Activated CD4-positive, alpha-beta T cell treated with anti-CD3 and anti-CD28 coated beads, Interleukin-2, Interleukin-6, amounts not matched to agents 100 ng/mL and 50 ng/mL, durations not matched to agents 16 hours and 8 hours (primary cell): Measurements from ENCODE around the gene SNUPN.
"Not testable (repeated sequence)": the region's sequence is repeated elsewhere in the genome, so short reads cannot be mapped to it uniquely, and the experiment has no call there.

Experiments used
- DNase-seq: peaks from one replicate; pipeline ENCODE4 v3.0.0-alpha.2; 2020

The SNUPN gene

GRCh38 chr15:75631935-75632334, 6.4 kb upstream of the SNUPN start:
- no peak for DNase-seq

- no peak for DNase-seq
These were observed 3.0 kb downstream of the SNUPN start for GRCh38 chr15:75622505-75622904.

- no peak for DNase-seq
These were observed 4.6 kb downstream of the SNUPN start for GRCh38 chr15:75620841-75621391.

GRCh38 chr15:75620058-75620820, 5.3 kb downstream of the SNUPN start:
- no peak for DNase-seq

- DNase-seq: no peak
These were observed 8.8 kb downstream of the SNUPN start for GRCh38 chr15:75616766-75617165.

- DNase-seq: peak; percentile 37
These were observed 18.5 kb downstream of the SNUPN start for GRCh38 chr15:75606711-75607699.

- DNase-seq: no peak
These were observed 19.5 kb downstream of the SNUPN start for GRCh38 chr15:75606026-75606425.

- no peak for DNase-seq
These were observed 26.1 kb downstream of the SNUPN start for GRCh38 chr15:75599401-75599800.

GRCh38 chr15:75598361-75598760, 27.2 kb downstream of the SNUPN start:
- DNase-seq: no peak

- DNase-seq: peak; percentile 71
These were observed 27.7 kb downstream of the SNUPN start for GRCh38 chr15:75597667-75598341.

GRCh38 chr15:75596703-75597345, 28.7 kb downstream of the SNUPN start:
- DNase-seq: no peak

- DNase-seq: no peak
These were observed 31.2 kb downstream of the SNUPN start for GRCh38 chr15:75594276-75594675.

- DNase-seq: no peak
These were observed 33.7 kb downstream of the SNUPN start for GRCh38 chr15:75591655-75592364.

GRCh38 chr15:75590239-75590638, 35.3 kb downstream of the SNUPN start:
- DNase-seq: no peak

GRCh38 chr15:75589071-75589470, 36.5 kb downstream of the SNUPN start:
- no peak for DNase-seq

- not testable (repeated sequence) for DNase-seq
These were observed 39.1 kb downstream of the SNUPN start for GRCh38 chr15:75586422-75586821.

GRCh38 chr15:75584121-75584520, 41.4 kb downstream of the SNUPN start:
- no peak for DNase-seq

GRCh38 chr15:75583701-75584100, 41.8 kb downstream of the SNUPN start:
- no peak for DNase-seq

GRCh38 chr15:75582943-75583342, 42.6 kb downstream of the SNUPN start:
- DNase-seq: not testable (repeated sequence)

GRCh38 chr15:75578948-75579920, 46.3 kb downstream of the SNUPN start, which contains the start of gene PTPN9:
Gene PTPN9, minus strand, starts transcription at chr15:75579315. Its CDS starts 539 bp downstream, at chr15:75578776.
- peak; percentile 86 for DNase-seq
